ENCODE data around the gene NXF3.
"Not testable (repeated sequence)": the region's sequence is repeated elsewhere in the genome, so short reads cannot be mapped to it uniquely, and the experiment has no call there.

The NXF3 gene

GRCh38 chrX:103092942-103093341 lies at the start of gene NXF3:
NXF3 (minus strand) TSS chrX:103093143; CDS start chrX:103093023, 120 bp downstream.
- DNase-seq: no peak

GRCh38 chrX:103136528-103136927 lies 43.6 kb upstream of the NXF3 start:
- DNase-seq: not testable (repeated sequence)

- DNase-seq: no peak
Measured at GRCh38 chrX:103124284-103124683, 31.3 kb upstream of the NXF3 start.

GRCh38 chrX:103120748-103121147 lies 27.8 kb upstream of the NXF3 start:
- no peak for DNase-seq

- not testable (repeated sequence) for DNase-seq
Measured at GRCh38 chrX:103116970-103117369, 24.0 kb upstream of the NXF3 start.

GRCh38 chrX:103109497-103109896 lies 16.6 kb upstream of the NXF3 start:
- DNase-seq: not testable (repeated sequence)

GRCh38 chrX:103107836-103108235 lies 14.9 kb upstream of the NXF3 start:
- no peak for DNase-seq

- not testable (repeated sequence) for DNase-seq
Measured at GRCh38 chrX:103107227-103107737, 14.3 kb upstream of the NXF3 start.

- not testable (repeated sequence) for DNase-seq
Measured at GRCh38 chrX:103104370-103104769, 11.4 kb upstream of the NXF3 start.

- not testable (repeated sequence) for DNase-seq
Measured at GRCh38 chrX:103103866-103104265, 10.9 kb upstream of the NXF3 start.

- no peak for DNase-seq
Measured at GRCh38 chrX:103101299-103102042, 8.5 kb upstream of the NXF3 start.

GRCh38 chrX:103100484-103100883 lies 7.5 kb upstream of the NXF3 start:
- DNase-seq: no peak

GRCh38 chrX:103099691-103100090 lies 6.7 kb upstream of the NXF3 start:
- no peak for DNase-seq

- no peak for DNase-seq
Measured at GRCh38 chrX:103098488-103098887, 5.5 kb upstream of the NXF3 start.

- DNase-seq: no peak
Measured at GRCh38 chrX:103081051-103081450, 11.9 kb downstream of the NXF3 start.

- no peak for DNase-seq
Measured at GRCh38 chrX:103073467-103073866, 19.5 kb downstream of the NXF3 start.

- no peak for DNase-seq
Measured at GRCh38 chrX:103066606-103067005, 26.3 kb downstream of the NXF3 start.

- DNase-seq: peak; percentile 79
Measured at GRCh38 chrX:103063918-103064434, 29.0 kb downstream of the NXF3 start, which contains the start of gene BEX1. BEX1 (minus strand) TSS chrX:103064171; CDS start chrX:103063274, 897 bp downstream.

GRCh38 chrX:103063191-103063845 lies 29.6 kb downstream of the NXF3 start:
- peak; percentile 8 for DNase-seq

- no peak for DNase-seq
Measured at GRCh38 chrX:103061486-103061885, 31.5 kb downstream of the NXF3 start.

GRCh38 chrX:103056902-103057301 lies 36.0 kb downstream of the NXF3 start:
- DNase-seq: no peak

- DNase-seq: no peak
Measured at GRCh38 chrX:103052625-103053024, 40.3 kb downstream of the NXF3 start.

GRCh38 chrX:103051260-103051789 lies 41.6 kb downstream of the NXF3 start:
- no peak for DNase-seq

- not testable (repeated sequence) for DNase-seq
Measured at GRCh38 chrX:103033371-103033770, 59.6 kb downstream of the NXF3 start.

All from NCI-H1417 treated with DMSO at 0.1 percent for 48 hours (cell line).